HG03442 (cell line): Measurements from ENCODE around the gene C1QTNF6.
"Not testable (repeated sequence)": the region's sequence is repeated elsewhere in the genome, so short reads cannot be mapped to it uniquely, and the experiment has no call there.

Experiments
- ATAC-seq: cut with Tn5 transposase; IDR thresholded peaks from one replicate; pipeline ENCODE4 v1.9.1; 2021; ENCODE audit warnings: mild to moderate bottlenecking, moderate library complexity; ENCODE audit not compliant: unreplicated experiment

Gene C1QTNF6

DNA sequence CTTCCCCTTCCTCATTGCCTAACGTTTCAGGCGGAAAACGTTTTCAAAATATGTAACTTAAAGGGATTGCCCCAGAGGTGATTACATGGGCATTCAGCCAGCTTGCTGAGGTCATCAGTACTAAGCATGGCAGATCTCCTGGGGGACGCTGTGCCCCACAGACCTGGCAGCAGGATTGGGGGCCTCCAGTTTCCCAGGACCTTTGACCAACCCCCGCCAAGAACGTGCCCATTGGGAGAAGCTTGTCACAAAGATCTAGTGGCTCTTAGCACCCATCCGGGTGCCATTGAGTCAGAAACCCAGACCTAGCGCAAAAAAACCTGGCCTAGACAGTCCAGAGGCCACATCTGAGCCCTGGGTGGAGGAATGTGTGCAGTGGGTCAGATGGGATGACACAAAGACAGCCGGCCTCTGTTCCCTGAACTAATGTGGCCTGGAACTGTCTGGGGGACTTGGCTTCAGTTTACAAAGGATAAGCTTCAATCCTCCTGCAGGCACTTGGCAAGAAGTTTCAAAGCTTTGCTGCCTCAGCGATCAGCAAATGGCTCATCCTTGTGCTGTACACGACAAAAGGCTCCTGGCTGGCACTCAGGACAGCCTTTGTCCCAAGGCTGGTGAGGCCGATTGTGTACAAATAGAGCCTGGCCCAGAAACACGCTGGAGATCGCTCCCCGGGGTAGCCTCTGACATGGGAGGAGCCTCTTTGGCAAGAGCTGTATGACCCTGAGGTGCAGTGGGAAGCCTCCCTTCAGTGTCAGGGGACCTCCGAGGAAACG lies 9.5 kb downstream of the C1QTNF6 start:
- ATAC-seq = no peak

DNA sequence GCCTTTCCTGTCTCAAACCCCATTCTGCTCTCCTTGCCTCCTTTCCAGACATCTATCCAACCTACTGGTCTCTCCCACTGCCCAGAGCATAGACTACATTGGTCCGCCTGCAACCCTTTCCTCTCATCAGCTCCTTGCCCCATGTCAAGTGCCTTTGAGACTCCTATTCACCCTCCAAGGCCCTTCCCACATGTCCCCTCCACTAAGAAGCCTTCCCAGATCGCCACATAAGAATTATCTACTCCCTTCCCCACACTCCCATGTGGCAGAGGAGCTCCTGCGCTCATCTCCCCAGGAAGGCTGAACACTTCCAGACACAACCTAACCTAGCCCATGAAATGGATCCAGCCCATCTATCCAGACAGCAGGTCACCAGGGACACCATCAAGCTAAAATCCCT lies 10.3 kb downstream of the C1QTNF6 start:
- ATAC-seq = no peak

DNA sequence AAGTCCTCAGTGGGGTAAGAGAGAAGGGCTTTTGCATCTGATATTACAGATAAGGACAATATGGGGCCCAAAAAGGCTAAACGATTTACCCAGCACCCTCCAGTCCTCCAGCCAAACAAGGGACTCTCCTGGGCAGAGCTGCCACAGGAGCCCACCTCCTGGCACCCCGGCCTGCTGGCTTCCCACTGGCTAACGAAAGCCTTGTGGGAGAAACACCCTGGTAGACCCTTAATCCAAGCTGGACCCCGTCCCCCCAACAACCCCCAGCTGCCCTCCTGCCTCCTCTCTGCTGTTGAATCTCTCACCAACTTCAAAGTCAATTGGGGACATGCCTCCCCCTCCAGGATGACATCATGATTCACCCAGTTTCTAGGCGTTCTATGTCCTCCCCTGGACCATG lies 10.8 kb downstream of the C1QTNF6 start:
- no peak for ATAC-seq

DNA sequence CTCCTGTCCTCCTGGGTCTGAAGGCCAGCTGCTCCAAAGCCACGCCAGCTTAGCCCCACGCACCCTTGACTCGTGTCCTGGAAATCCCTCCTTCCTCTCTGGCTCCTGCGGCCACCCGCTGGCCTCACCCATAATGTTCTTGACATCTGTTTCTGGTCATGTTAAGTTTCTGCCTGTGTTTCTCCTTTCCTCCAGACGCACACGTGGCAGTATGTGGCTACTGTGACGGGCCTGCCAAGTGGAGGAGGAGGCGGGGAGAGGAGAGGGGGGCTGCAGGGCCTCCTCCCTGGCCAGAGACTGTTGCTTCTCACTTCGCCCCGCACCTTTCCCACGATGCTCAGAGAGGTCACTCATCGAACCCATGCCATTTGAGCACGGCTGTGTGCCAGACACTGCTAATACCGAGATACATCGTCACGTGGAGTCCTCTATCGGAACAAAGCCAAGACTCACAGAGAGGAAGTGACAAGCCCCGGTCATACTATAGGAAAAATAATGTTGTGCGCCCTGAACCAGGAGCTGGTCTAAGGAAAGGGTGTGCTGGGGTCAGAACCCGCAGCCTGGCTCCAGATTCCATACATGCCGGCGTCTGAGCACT lies 11.5 kb downstream of the C1QTNF6 start:
- ATAC-seq = no peak

DNA sequence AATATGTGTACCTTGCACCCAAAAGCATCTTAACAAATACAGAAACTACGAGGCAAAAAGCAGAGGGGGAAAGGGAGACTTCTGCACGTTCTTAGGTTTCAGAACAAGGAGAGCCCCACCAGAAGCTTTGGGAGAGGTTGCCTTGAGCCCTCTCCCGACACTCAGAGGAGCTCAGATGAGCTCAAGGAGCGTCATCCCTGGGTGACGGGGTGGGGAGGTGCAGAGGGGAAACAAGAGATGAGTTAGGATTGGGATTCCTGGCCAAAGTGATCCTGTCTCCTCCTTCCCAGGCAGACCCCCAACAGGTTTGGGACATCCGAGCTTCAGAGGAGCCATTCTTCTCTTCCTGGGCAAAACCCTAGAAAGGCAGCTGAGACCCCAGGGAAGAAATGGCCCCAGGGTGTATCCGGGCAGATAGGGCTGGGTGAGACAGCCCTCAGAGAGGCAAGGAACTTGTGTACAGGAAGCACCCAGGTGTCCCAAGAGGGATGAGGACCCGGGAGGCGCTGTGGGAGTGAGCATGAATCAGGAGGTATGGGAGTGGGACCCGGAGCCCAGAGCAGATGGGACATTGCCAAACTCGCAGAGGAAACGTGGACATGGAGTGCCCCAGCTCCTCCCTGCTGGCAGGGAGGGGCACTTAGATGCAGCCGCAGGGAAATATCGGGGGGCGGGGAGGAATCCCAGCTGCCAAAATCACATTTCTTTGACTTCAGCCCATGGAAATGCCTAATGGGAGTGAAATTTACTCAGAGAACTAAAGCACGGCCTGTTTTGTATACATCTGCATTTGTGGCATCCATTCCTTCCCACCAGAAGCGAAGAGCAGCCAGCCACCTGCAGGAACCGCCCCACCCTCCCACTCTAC lies 12.4 kb downstream of the C1QTNF6 start:
- no peak for ATAC-seq

DNA sequence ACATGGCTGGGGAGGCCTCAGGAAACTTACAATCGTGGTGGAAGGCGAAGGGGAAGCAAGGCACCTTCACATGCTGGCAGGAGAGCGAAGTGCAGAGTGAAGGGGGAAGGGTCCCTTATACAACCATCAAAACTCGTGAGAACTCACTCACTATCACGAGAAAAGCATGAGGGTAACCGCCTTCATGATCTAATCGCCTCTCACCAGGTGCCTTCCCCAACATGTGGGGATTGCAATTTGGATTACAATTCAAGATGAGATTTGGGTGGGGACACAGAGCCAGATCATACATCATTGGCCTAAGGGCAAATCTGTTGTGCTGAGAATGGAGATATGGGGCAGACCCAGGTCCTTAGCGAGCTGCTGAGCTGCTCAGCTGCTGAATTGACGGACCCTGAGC lies 13.1 kb downstream of the C1QTNF6 start:
- no peak for ATAC-seq

DNA sequence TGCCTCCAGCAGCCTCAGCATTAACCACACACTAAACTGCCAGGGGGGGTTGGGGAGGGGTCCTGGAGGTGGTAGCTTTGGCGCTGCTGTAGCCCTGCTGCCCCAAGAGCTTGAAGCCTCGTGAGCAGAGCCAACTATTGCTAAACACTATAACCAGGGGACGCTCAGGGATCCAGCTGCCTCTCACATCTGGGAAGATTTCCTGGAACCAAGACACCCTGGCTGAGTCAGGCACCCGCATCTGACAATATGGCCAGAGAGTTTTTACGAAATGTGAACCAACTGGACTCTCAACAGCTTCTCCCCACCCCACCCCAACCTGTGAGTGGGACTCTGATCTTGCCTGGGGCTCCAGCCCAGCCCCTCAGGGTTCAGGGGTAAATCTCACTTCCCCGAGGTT lies 14.3 kb downstream of the C1QTNF6 start:
- no peak for ATAC-seq

DNA sequence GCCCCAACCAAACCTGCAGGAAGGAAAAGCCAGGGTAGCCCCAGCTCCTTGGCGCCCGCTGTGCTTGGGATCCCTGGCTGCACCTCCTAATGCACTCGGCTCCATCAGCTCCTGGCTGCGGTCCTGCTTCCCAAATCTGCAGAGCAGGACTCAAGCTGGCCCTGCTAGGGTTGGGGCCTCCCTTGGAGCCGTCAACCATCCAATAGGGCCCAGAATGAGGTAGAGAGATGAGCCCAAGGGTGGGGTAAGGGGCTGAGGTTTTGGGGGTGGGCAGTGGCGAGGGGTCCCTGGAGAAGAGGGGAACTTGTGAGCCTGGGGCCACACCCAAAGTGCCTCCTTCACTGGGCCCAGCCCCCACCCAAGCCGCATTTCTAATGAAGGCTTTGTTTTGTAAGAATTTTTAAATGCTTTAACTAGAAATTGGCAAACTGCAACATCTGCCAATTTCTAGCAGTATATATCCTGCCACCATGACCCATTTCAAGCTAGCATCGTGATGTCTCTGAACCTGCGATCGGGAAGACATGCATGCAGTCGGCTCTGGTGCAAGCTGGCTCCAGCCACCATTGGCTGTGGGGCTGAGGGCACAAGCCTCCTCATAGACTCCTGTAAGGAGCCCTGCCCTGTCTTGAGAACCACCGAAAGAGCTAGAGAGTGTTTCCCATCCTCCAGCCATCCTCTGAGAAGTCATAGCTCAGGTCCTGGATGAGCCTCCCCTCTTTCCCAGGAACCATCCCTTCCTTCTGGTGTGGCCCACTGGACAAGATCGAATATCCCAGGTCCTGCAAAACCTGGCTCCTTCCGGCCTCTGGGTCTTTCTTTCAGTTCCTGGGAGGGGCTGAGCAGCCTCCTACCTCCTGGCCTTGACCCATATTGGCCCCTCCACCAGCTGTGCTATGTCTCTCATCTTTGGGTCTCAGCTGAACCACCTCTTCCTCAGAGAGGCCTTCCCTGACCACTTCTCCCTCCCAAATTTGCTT lies 15.5 kb downstream of the C1QTNF6 start:
- no peak for ATAC-seq

DNA sequence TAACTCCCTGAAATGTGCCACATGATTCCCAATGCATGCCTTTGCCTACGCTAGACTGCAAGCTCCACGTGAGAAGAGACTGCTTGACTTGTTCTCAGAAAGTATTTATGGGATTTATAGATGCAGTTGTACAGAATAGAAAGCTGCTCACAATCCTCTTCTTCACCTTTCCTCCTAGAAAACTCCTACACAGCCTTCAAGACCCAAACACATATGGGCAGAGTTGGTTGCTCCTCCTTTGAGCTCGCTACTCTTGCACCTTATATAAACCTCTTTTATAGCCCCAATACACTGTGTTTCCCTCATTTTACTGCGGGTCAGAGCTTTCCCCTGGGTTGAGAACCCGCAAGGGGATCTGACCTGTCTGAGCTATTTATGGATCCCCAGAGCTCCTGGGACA lies 16.4 kb downstream of the C1QTNF6 start:
- ATAC-seq = no peak

DNA sequence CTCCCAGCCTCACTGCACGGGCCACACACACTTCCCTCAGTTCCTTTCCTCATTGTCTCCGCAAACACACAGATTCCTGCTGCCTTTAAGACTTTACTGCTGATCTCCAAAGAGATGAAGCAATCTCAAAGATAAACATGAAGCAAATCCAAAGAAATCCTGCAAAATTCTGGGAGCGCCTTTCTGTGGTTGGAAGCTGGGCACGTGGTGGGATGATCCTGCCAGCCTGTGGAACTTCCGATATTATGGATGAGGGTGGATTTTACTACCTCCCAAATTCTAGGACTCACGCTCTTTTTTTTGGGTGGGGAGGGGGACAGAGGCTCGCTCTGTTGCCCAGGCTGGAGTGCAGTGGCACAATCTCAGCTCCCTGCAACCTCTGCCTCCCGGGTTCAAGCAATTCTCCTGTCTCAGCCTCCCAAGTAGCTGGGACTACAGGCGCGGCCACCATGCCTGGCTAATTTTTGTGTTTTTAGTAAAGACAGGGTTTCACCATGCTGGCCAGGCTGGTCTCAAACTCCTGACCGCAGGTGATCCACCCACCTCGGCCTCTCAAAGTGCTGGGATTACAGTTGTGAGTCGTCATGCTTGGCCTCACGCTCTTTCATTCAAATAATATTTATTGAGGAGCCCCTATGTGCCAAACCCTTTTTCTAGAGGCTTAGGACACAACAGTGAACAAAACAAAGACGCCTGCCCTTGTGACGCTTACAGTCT lies 17.2 kb downstream of the C1QTNF6 start:
- ATAC-seq = not testable (repeated sequence)

DNA sequence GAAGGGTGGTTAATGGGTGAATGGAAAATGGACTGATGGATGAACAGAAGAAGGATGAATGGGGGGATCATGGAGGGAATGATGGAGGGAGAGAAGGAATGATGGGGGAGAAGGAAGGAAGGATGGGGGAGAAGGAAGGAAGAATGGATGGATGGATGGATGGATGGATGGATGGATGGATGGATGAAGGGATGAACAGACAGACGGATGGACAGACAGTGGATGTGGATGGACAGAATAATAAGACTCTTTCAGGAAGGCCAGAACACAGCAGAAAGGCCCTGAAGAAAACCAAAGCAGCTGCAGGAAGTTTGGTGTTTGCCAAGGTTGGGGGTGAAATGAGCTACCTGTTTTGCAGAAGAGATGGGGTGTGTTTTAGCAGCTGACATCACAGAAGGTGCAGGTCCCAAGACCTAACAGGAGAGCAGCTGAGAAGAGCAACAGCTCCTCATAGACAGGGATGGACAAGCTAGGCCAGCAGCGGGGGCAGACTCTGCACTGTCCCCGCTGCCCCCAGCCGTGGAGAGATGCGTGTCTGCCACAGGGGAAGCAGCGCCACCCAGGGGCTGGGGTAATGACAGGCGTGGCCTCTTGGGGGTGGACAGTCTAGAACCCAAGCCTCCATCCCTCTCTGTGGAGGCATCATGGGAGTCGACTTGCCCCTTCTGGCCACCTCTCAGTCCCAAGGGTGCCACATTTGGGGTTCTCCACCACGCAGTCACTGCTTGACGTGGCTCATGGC lies 17.9 kb downstream of the C1QTNF6 start:
- ATAC-seq = no peak

DNA sequence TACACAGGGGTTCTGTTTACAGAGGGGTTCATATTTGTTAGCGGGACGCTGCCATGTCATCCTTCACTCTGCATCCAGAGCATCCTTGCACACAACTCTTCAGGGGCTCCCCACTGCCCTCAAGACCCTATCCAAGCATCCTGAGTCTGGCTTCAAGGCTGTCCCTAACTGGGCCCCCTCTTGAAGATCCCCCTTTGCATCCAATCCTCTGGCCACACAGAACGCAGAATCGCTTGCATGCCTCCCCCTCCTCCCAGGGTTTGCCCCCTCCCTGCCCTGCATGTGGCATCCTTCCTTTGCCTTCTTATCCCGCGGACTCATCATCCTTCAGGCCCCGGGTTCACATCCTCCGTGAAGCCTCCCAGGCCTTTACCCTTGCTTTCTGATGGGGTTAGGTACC lies 18.6 kb downstream of the C1QTNF6 start:
- ATAC-seq = no peak

DNA sequence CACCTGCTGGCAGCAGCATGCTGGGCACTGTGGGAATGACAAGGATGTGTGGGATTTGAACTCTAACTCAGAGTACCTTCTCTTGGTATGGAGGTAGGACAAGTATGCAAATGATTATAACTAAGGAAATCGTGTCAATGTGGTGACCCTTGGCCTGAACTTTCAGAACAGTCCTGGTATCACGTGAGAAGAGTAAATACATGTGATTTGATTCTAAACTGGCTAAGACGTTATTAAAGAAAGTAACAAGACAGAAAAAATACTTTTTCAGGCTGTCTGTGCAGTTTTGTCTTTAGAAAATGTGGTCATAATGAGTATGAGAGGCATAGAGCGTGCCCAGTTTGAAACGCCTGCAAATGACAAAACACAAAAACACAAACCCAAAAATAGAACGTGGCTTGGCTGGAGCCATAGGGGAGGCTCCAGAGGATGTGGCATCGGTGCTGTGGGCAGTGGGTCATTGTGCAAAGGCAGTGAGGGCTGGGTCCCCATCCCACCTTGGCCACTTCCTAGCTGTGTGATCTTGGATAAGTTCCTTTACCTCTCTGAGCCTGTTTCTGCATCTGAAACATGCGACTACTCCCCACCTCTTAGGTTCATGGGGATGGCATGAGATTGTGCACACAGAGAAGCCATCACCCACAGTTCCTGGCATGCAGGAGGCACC lies 19.9 kb downstream of the C1QTNF6 start:
- ATAC-seq = no peak

DNA sequence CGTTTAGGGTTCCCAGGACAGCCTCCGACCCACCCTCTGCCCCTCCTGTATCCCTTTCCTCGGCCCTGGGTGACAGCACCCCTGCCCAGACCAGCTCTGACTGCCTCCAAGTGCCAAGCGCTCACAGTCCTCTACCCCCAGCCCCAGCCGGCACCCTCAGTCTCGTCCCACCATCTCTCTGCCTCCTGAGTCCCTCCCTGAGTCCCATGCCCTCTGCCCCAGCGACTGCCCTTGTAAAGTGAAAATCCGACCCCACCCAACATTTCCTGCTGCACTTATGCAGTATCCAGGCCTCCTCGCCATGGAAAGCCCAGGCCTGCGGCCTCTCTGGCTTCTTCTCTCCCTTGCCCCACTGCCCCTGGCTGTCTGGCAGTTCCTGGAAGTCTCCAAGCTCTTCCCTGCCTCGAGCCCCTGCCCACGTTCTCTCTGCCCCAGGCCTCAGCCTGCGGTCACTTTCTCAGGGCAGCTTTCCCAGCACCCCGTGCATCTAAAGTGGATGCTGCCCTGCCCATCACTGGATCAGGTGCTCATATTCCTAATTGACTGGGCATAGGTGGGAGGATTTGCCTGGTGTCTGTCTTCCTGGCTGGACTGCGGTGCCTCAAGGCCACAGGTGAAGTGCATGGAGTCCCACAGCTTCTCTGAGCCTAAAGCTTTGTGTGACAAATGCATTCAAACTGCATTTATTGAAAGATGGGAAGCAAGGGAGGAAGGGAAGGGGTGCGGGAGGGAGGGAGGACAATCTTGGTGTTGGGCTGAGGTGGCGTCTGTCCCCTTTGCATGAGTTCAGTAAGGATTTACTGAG lies 20.7 kb downstream of the C1QTNF6 start:
- no peak for ATAC-seq

DNA sequence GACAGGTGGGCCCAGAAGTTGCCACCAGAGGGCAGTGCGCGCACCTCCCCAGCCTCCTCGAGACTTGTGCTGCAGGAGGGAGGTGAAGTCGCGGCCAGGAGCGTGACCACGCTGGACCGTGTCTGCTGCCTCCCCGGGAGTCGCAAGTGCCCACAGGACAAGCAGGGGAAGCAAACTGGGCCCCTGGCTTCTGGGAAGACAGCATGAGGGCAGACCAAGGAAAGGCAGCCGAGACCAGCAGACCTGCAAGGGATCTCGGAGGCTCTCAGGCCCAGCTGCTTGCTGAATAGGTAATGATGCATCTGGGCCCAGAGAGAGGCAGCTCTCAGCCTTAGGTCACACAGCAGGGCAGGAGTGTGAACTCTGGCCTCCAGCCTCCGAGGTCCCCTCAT lies 21.4 kb downstream of the C1QTNF6 start:
- ATAC-seq = no peak

DNA sequence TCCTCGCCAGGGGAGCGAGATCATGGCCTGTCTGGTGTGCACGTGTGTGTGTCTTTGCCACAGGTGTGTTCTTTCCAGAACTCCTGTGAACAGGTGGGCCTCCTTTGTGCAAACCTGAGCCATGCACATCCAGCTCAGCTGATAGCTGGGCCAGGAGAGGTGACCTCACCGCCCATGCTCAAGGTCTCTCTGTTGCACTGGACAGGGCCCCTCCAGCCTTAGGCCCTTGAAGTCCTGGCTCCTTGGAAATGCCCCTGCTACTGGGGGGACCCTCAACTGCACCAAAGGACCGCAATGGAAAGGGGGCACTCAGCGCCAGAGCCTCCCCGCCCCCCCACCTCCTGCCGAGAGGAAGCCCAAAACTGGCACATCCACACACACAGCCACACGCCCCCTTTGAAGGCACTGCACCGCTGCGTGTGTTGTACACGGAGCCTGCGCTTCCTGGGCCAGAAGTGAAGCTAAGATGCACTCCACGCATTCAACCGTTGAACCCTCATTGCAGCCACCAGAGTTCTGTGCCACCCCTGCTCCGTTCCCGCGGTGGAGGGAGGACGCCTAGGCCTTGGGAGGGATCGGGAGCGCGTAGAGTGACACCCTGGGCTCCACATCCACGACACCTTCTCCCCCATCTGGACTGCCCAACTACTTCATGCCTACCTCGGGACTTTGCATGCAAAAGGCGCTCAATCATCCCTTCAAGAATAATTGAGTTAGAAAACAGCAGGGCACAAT lies 21.9 kb downstream of the C1QTNF6 start:
- ATAC-seq = no peak

DNA sequence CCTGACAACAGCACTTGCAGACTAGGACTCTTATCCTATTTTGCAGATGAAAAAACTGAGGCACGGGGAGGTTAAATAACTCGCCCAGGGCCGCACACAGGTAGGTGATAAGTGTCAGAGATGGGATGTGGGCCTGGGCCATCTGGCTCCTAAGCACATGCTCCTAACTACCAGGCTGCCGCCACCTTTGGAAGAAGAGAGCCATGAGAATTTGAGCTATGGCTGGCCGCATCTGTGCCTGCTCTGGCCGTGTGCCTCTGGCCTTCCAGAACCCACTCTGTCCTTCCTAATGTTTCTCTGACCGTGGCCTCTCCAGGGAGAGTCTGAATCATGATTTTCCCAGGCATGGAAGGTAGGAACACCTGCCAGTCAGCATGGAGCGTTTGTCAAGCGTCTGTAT lies 23.0 kb downstream of the C1QTNF6 start:
- ATAC-seq = no peak
